GOT3 (cell line): ENCODE results near the gene CLEC14A.

ENCODE experiments used
- DNase-seq: peaks from one replicate; lab custom pipeline; 2025; ENCODE audit warnings: mixed read lengths; lab: John Stamatoyannopoulos, UW

Gene CLEC14A, protein sequence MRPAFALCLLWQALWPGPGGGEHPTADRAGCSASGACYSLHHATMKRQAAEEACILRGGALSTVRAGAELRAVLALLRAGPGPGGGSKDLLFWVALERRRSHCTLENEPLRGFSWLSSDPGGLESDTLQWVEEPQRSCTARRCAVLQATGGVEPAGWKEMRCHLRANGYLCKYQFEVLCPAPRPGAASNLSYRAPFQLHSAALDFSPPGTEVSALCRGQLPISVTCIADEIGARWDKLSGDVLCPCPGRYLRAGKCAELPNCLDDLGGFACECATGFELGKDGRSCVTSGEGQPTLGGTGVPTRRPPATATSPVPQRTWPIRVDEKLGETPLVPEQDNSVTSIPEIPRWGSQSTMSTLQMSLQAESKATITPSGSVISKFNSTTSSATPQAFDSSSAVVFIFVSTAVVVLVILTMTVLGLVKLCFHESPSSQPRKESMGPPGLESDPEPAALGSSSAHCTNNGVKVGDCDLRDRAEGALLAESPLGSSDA

DNA sequence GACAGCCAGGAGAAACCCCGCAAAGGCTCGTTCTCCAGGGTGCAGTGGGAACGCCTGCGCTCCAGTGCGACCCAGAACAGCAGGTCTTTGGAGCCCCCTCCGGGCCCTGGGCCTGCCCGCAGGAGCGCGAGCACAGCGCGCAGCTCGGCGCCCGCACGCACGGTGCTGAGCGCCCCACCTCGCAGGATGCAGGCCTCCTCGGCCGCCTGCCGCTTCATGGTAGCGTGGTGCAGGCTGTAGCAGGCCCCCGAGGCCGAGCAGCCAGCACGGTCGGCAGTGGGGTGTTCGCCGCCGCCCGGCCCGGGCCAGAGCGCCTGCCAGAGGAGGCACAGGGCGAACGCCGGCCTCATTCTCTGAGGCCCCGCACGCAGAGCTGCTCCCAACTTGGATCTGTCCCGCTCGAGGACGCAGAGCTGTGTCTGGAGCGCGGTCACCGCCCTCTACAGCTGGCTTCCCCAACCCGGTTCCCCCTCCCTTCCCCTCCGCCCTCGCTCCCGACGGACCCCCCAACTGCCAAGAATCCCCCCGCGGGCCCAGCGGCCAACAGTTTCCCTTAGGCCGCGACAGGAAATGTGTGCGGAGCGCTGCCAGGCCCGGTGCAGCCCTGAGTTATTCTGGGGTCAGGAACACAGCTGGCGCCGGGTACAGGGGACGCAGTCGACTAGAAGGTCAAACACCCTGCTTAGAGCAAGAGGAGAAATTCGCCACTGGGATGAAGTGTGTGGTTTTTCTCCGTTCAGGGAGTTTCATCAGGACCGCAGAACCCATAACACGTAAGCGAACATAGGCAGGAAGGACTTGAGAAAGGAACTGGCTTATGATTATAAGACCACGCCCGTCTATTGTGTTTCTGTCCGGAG lies at the start of gene CLEC14A:
CLEC14A (minus strand) TSS at position 421 of the 860 bp plus-strand sequence; CDS start at position 350, 71 bp downstream.
- no peak for DNase-seq

DNA sequence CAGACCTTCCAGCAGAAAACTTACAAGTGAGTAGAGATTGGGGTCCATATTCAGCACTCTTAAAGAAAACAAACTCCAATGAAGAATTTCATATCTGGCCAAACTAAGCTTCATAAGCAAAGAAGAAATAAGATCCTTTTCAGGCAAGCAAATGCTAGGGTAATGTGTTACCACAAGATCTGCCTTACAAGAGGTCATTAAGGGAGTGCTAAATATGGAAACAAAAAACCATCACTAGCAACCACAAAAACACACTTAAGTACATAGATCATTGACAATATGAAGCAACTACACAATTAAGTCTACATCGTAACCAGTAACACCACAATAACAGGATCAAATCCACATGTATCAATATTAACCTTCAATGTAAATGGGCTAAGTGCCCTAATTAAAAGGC lies 47.1 kb upstream of the CLEC14A start:
- DNase-seq: no peak

DNA sequence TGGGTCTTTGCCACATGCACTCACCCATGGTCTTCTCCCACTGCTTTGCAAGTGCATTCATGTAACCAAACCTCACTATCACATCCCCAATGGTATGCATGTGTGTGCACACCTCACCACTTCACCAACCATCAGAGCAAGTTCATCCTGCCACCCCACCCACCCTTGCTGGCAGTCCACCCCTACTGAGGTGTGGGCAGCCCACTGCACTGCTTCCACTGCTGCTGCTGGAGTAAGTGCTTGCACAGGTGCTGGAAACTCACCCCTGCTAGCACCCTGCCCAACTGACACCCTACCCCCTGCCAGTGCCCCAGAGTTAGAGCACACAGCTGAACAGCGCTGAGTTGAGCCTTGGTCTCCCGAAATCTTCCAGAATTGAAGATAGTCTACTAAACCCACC lies 46.1 kb upstream of the CLEC14A start:
- DNase-seq: no peak

DNA sequence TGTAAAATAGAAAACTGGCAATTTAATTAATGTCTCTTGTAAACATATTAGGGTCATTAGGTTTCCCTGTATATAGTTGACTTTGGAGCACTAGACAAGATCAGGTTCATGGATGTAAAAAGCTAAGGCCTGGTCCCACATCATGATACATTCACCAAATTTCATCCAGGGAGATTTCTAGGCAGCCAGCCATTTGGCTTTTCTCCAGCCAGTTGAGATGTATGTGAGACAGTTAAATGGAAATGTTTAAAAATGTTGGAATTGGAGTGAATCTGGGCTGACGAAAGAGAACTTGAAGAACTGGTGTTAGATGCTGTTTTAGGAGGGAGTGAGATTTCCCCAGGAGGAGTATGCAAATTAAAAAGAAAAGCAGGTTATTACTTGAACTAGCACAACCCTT lies 41.8 kb upstream of the CLEC14A start:
- DNase-seq: no peak

DNA sequence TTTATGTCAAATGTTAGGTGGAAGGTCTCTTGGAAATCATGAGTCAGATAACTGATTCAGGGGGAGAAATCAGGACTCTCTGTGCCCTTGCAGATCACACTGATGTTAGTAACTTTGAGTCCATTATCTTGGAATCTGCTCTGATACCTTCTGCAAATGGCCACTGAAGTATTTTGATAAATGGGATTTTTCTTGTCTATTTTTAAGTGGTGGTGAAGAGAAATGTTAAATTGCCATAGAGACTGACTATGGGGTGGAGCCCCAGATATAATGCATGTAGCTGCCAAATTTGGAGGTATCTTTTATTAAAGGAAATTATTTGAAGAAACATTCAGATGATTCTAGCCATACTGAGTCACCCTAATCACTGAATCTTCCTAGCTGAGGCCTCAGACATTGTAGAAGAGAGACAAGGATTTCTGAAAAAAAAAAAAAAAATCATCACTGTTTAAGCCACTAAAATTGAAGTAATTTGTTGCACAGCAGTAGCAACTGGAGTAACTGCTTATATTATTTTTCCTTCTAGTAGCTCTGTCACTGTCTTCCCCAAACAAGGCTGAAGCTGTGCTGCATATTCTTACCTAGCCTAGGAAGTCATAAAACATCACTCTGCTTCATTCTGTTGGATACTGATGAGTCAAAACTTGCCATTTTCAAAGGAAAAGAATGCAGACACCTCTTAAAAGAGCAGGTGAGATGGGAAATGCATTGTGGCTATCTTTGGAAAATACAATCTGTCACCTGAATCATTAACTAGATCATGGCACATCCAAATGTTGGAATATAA lies 36.0 kb upstream of the CLEC14A start:
- no peak for DNase-seq

DNA sequence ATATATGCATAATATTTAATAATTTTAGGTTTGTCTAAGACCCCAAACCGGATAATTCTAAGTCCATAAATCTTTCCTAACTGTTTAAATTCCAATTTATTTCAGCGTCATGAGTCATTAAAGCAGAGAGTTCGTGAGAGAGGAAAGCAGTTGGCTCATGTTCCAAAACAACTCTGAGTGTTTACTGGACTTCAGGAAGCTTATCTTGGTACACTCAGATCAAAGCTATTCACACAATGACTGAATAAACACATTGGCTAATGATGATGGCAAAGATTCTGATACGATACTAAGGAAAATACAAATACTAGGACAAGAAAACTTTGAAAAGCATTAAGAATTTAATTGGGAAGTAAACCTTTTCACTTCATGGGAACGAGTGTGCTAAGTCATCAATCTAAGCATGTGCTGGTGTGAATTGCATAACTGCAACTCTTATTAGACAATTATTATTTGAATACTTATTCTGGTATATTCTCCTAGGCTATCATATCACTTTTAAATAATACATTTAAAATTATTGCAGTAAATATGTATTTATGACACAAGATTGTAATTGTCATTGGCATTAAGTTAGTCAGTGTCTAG lies 34.8 kb upstream of the CLEC14A start:
- DNase-seq: no peak

DNA sequence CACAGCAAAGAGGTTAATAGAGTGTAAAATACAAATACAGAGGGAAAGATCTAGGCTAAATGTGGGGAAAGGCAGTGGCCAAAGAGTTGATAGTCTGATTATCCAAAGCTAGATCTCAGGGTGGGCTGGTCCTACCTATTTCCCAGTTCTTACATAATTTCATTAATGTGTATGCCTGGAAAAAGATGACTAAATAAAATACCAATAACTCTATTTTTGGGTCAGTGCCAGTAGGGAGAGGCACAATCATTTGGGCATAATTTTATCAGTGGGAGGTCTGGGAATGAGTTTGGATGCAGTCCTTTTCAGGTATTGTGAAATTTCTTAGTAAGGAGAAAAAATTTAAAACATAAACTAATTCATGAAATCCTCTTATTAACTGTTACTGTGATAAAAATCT lies 30.6 kb upstream of the CLEC14A start:
- no peak for DNase-seq

DNA sequence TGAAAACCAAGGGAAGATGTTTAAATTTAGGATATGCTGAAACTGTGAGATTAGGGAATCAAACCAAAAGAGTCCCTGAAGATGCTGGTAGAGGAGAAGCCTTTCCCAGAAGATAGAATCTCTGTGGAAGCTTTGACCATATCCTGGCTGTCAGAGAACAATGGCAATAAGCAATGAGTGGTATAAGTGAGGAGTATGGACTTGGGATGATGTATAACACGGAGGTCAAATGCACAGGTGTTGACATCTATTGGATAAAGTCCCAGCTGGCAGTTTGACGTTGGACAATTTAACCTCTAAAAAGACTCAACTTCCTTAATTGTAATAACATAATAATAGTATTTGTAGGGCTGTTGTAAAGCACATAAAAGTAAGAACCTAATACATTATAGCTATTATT lies 30.1 kb upstream of the CLEC14A start:
- no peak for DNase-seq

DNA sequence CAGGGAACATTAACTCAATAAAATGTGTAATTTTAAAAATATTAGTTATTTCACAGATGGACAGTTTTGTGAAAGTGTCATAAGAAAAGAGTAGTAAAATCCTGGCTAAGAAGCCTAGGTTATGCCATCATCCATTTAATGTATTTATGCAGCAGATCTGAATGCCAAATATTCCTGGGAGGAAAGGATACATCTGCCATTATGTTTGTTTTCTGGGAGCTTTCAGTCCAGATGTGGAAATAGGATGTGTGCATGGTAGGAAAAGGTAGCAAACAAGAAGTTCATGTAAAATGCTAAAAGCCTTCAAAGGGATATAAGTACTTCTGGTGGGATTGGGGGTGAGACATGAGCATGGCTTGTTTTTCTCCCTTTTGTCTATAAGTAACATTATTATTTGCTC lies 27.0 kb upstream of the CLEC14A start:
- no peak for DNase-seq

DNA sequence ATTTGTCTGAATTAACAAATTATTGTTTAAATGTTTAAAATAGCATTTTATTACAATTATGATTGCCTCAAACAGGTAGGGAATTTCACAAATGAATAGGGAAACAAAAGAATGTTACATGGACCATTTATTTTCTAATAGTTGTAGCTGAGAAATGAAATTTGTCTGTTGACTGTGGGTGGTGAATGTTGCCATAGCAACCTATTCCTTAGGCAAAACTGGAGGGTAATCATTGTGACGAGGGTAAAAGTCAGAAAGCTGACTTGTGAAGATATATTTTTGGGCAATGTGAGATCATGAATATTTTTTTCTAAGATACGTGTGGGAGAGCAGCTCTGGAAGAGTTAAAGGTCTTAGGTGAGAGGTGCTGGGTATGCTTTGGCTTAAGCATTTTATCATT lies 24.2 kb upstream of the CLEC14A start:
- no peak for DNase-seq

DNA sequence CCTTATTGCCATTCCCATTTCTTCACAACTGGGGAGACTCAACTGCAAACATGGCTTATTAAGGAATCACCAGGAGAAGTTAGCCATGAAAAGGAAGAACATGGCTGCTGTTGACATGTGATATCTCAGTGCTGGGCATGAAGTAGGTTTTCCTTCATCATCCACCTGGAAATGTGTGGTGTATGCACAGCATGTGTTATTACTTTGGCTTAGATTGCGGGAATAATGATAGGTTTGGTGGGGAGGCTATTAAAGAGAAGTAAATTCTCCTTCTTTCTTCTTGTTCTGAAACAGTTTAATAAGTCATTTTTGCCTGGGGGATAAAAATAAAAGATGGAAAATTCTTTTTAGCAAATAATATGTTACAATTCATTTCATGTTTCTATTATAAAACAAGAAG lies 23.7 kb upstream of the CLEC14A start:
- DNase-seq: no peak

DNA sequence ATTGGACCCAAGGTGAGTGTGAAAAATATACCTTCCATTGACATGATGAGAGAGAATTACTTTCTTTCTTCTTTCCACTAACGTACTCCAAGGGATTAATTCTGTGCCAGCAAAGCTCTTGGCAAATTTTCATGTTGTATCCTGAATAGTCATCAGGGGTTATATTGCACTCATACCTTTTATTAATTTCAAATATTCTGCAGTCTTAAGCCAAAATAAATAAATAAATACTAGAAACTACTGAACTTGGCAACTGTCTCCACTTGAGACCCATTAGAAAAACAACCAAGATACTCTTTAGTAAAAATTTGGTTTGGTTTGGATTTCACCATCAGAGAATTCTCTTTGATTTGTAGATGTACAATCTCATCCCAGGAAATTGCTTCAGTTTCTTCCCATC lies 22.1 kb upstream of the CLEC14A start:
- DNase-seq: no peak

DNA sequence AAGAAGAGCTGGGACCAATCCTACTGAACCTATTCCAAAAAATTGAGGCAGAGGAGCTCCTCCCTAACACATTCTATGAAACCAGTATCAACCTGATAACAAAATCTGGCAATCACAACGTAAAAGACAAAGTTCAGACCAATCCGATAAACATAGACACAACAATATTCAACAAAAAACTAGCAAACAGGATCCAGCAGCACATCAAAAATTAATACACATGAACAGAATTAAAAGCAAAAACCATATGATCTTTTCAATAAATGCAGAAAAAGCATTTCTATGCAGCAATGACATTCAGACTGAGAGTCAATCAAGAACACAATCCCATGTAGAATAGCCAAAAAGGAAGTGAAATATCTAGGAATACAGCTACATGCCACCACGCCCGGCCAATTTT lies 7.0 kb upstream of the CLEC14A start:
- DNase-seq: no peak

DNA sequence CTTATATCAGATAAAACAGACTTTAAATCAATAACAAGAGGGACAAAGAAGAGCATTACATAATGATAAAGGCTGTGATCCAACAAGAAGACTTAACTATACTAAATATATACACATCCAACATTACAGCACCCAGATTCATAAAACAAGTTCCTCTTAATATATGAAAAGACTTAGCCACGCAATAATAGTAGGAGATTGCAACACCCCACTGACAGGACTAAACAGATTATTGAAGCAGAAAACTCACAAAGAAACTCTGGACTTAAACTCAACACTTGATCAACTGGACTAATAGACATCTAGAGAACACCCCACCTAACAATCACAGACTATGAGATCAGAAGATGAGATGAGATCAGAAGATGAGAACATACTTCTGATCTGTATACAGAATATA lies 5.7 kb upstream of the CLEC14A start:
- DNase-seq: no peak

DNA sequence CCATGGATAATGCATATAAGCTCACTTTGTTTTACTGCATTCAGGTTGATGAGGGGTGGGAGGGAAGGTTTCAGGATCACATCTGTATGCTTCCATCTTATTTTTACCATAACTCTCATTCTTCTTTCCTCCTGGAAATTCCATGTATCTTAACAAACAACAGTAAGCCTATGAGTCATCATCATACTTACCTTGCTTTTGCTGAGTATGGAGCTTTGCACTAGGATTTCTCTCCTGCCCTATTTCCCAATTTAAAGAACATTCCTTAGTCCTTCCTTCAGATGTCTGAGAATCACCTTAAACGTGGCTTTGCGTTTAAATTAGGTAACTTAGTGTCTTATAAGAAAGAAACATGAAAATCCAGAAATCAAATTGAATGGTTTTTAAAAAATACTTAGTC lies 1.6 kb upstream of the CLEC14A start:
- no peak for DNase-seq

DNA sequence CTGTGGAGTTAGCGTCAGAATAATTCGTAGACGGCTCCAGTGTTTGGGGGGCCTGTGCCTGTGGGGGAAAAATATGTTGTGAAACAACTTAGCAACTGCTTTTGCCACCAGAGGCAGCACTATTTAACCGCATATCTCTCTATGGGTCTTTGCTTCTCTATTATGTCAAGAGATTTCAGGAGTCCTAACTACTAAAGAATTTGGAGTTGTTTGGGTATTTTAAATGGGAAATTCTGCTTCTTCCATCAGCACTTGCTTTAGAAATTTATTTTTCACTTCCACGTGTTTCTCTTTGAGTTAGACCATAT lies 594 bp upstream of the CLEC14A start:
- no peak for DNase-seq

DNA sequence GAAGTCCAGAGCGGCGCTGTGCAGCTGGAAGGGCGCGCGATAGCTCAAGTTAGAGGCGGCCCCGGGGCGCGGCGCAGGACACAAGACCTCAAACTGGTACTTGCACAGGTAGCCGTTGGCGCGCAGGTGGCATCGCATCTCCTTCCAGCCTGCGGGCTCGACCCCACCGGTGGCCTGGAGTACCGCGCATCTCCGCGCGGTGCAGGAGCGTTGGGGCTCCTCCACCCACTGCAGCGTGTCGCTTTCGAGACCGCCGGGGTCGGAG lies 553 bp downstream of the CLEC14A start:
- DNase-seq: no peak

DNA sequence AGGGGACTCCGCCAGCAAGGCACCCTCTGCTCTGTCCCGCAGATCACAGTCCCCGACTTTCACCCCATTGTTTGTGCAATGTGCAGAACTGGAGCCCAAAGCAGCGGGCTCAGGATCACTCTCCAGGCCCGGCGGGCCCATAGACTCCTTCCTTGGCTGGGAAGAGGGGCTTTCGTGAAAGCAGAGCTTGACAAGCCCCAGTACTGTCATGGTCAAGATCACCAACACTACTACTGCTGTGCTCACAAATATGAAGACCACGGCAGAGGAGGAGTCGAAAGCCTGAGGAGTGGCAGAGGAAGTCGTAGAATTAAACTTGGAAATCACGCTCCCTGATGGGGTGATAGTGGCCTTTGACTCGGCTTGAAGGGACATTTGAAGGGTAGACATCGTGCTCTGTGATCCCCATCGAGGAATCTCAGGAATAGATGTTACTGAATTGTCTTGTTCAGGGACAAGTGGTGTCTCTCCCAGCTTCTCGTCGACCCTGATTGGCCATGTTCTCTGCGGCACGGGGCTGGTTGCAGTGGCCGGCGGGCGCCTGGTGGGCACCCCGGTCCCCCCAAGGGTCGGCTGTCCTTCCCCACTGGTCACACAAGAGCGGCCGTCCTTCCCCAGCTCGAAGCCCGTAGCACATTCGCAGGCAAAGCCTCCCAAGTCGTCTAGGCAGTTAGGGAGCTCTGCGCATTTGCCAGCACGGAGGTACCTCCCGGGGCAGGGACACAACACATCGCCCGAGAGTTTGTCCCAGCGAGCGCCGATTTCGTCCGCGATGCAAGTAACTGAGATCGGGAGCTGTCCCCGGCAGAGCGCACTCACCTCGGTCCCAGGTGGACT lies 1.1 kb downstream of the CLEC14A start:
- DNase-seq: no peak

DNA sequence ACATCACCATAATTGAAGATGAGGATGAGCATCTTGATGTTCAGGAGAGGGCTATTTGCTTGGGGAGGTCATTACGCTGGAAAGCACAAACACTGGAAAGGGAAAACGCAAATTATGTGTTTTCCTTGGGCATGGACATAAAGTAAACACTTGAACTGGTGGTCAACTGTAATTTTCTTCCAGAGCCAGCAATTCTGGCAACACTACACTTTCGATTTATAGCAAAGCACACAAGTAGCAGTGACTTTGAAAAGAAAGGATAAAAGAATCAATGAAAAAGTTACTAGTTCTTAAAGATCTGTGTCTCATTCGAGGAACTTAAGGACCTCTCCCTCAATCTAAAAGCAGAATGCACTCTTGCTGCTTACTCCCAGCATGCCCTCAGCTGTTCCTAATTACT lies 2.2 kb downstream of the CLEC14A start:
- DNase-seq: no peak

DNA sequence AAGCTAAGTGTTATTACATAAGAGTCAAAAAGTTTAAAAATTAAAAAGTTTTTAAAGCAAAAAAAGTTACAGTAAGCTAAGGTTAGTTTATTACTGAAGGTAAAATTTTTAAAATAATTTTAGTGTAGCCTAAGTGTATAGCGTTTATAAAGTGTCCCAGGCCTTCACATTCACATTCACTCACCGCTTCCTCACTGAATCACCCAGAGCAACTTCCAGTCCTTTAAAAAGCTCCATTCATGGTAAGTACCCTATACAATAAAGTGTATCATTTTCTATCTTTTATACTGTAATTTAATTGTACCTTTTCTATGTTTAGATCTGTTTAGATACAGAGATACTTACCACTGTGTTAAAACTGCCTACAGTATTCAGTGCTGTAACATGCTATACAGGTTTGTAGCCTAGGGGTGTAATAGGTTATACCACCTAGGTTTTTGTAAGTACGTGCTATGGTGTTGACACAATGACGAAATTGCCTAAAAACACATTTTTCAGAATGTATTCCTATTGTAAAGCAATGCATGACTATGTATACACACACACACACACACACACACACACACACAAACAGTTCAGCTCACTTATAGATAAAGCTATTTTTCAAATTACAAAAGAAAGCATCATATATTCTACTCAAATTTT lies 3.7 kb downstream of the CLEC14A start:
- no peak for DNase-seq

DNA sequence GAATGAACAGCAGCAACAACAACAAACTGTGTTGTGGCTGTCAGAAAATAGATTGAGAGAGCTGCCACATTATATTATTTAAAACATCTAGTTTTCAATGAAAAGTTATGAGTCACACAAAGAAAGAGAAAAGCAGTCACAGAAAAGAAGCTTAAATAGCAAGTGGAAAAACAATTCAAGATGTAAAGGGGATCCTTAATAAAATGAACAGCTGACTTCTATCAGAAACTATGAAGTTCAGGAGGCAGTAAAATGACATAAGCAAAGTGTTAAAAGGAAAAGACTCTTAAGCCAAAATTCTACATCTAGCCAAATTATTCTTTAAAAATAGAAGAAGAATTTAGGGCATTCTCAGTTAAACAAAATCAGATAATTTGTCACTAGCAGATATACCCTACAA lies 5.6 kb downstream of the CLEC14A start:
- DNase-seq: no peak
